Thyroid gland (tissue), 4 donors: ENCODE results near the gene PINK1. TPM values are rescaled to one million over a fixed set of nuclear protein-coding genes. Genes with fewer than 3 reads are reported as not detected.

Experiments
- DNase-seq, 2 donors: peaks; one replicate each; pipeline ENCODE4 v3.0.0-alpha.2; 2019
- H3K27ac ChIP-seq, 3 donors: fragments of 200-600 bp; sonication (generic); 1 replicate in 2 of 3; 2 replicates in 1 of 3; pipeline ENCODE4 v1.5.1; 2016 to 2019; ENCODE audit warnings: mild to moderate bottlenecking in 1 of 3, moderate library complexity in 1 of 3
- H3K27me3 ChIP-seq: fragments of 200-600 bp; sonication (generic); one replicate; pipeline ENCODE4 v1.5.1; 2019
- H3K36me3 ChIP-seq, 2 donors: fragments of 200-600 bp; sonication (generic); one replicate each; pipeline ENCODE4 v1.5.1; 2016 to 2019
- H3K4me1 ChIP-seq, 2 donors: fragments of 200-600 bp; sonication (generic); one replicate each; pipeline ENCODE4 v1.5.1; 2017 to 2019
- H3K4me3 ChIP-seq, 3 donors: fragments of 200-600 bp; sonication (generic); replicated peaks in 1 of 3; 1 replicate in 2 of 3; 2 replicates in 1 of 3; pipeline ENCODE4 v1.5.1; 2016; ENCODE audit warnings: mild to moderate bottlenecking in 1 of 3
- H3K9me3 ChIP-seq: fragments of 200-600 bp; sonication (generic); one replicate; pipeline ENCODE4 v1.5.1; 2017
- POLR2A ChIP-seq, 2 donors: fragments of 450-650 bp; IDR thresholded peaks; one replicate each; pipeline ENCODE4 v1.6.1; 2017; ENCODE audit warnings: antibody characterized with exemption in 2 of 2, mild to moderate bottlenecking in 2 of 2, moderate library complexity in 1 of 2
- WGBS, 2 donors: methylation state at CpG; one replicate each; pipeline ENCODE4 v1.1.5; 2017; 5-methylcytosine and 5-hydroxymethylcytosine counted together
- intact Hi-C: fragments of 100-400 bp; cut with DNase I; formaldehyde crosslinking; loops from one replicate; pipeline ENCODE4 v1.15.1; 2023
- total RNA-seq, 4 donors: library from RNA; depleted of rRNA; stranded (reverse); fragments of >200 nt; gene quantifications; one replicate each; pipeline ENCODE4 v1.2.3, GENCODE V29; 2016
- TF ChIP-seq, protein P1 (sequence below), 6 experiments: fragments of 200-600 bp in 3 of 6; fragments of 450-650 bp in 3 of 6; sonication (generic) in 3 of 6; IDR thresholded peaks; one replicate each; pipeline ENCODE4 v1.5.1; 2016 to 2019; ENCODE audit warnings: antibody characterized with exemption in 6 of 6, mild to moderate bottlenecking in 2 of 6, inconsistent platforms in 1 of 6, moderate library complexity in 1 of 6

Gene PINK1
- total RNA-seq, 4 donors from 2014 or later = 144 to 171 (median 151) TPM

DNA sequence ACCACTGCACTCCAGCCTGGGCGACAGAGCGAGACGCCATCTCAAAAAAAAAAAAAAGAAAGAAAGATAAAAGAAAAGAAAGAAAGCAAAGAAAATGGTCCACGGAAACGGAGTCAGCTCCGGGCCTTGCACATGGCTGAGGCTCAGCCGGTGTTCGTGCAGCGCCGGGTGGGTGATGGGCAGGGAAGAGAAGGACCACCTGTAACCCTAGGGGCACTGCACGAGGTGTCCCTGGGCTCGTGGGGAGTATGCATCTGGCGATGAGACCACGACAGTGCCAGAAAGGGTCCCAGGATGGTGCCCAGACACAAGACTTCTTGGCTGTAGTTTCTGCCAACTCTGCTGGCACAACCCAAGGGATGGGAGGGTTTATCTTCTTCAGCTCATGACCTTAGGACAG, 38.5 kb upstream of the PINK1 start:
- intact Hi-C loops = no loop called here
- H3K4me1 ChIP-seq = peaks cover 0 to 7% of the 10 kb centered on the region in 2 donors
- 87 to 93% methylated on average over 14 of the region's 14 CpGs for WGBS, 2 donors
- DNase-seq = no peak
- no peaks in the 10 kb centered on the region for H3K36me3 ChIP-seq
- H3K4me3 ChIP-seq = no peak overlapping the region
- H3K27me3 ChIP-seq = no peaks in the 10 kb centered on the region
- TF ChIP-seq, protein P1, sequence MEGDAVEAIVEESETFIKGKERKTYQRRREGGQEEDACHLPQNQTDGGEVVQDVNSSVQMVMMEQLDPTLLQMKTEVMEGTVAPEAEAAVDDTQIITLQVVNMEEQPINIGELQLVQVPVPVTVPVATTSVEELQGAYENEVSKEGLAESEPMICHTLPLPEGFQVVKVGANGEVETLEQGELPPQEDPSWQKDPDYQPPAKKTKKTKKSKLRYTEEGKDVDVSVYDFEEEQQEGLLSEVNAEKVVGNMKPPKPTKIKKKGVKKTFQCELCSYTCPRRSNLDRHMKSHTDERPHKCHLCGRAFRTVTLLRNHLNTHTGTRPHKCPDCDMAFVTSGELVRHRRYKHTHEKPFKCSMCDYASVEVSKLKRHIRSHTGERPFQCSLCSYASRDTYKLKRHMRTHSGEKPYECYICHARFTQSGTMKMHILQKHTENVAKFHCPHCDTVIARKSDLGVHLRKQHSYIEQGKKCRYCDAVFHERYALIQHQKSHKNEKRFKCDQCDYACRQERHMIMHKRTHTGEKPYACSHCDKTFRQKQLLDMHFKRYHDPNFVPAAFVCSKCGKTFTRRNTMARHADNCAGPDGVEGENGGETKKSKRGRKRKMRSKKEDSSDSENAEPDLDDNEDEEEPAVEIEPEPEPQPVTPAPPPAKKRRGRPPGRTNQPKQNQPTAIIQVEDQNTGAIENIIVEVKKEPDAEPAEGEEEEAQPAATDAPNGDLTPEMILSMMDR (IDR thresholded peaks at IDR 0.05) = no peak
- no peak for TF ChIP-seq POLR2A (IDR thresholded peaks at IDR 0.05)
- H3K9me3 ChIP-seq = no peaks in the 10 kb centered on the region
- H3K27ac ChIP-seq = no peak overlapping the region

DNA sequence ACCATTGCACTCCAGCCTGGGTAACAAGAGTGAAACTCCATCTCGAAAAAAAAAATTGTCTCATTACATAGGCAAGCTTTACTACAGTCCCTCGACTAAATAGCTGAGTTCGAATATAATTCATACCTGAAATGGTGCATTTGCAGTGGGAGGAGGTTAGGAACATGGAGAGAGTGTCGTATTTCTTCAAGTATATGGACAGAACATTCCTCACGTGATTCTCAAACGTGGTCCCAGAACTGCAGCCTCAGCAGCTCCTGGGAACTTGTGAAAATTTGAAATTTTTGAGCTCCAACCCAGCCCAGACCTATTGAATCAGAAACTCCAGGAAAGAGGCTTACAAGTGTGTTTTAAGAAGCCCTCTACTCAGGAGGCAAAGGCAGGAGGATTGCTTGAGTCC, 37.2 kb upstream of the PINK1 start:
- no peak overlapping the region for H3K27ac ChIP-seq
- no peaks in the 10 kb centered on the region for H3K36me3 ChIP-seq
- no peak for DNase-seq
- no peaks in the 10 kb centered on the region for H3K9me3 ChIP-seq
- H3K4me3 ChIP-seq = no peak overlapping the region
- H3K4me1 ChIP-seq = peaks cover 0 to 7% of the 10 kb centered on the region in 2 donors
- no peak for TF ChIP-seq POLR2A (IDR thresholded peaks at IDR 0.05)
- TF ChIP-seq, protein P1 (IDR thresholded peaks at IDR 0.05) = no peak
- WGBS, 2 donors = 47 to 48% methylated on average over 6 of the region's 6 CpGs
- intact Hi-C loops = no loop called here
- no peaks in the 10 kb centered on the region for H3K27me3 ChIP-seq

DNA sequence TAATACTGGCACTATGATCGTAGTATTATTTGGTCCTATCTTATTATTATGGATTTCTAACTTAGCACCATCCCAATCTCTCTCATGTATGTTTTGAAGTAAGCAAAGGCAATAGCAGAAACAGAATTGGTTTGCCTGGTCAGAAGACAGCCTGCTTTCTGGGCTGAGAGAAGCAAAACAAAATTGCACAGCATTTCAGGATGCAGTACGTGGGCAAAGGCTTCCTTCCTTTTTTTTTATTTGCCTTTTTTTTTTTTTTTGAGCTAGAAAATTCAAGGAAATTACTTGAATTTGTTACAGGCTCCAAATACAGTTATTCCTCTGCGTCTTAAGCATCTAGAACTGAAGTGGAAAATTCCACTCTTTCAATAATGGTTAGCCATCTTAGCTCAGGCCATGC, 35.6 kb upstream of the PINK1 start:
- H3K27ac ChIP-seq = no peak overlapping the region
- H3K4me3 ChIP-seq = no peak overlapping the region
- no peak for TF ChIP-seq POLR2A (IDR thresholded peaks at IDR 0.05)
- TF ChIP-seq, protein P1 (IDR thresholded peaks at IDR 0.05) = no peak
- DNase-seq = no peak
- WGBS, 2 donors = 70 to 84% methylated on average over 3 of the region's 3 CpGs
- intact Hi-C loops = no loop called here
- no peaks in the 10 kb centered on the region for H3K9me3 ChIP-seq
- peaks cover 0 to 7% of the 10 kb centered on the region in 2 donors for H3K4me1 ChIP-seq
- no peaks in the 10 kb centered on the region for H3K36me3 ChIP-seq
- no peaks in the 10 kb centered on the region for H3K27me3 ChIP-seq

DNA sequence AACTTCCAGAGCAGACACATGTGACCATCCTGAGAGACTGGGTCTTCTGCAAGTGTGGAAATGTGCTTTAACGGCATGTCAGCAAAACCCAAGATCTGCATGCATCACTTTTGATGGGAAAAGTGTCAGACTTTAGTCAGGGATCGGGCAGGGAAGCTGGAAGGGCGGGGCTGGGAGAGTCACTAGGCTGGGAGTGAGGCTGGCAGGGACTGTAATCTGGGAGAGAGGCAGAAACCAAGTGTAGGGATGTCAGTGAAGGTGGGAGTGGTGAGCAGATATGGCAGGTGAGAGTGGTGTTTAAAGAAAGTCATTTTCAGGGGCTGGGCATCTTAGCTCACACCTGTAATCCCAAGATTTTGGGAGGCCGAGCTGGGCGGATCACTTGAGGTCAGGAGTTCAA, 33.1 kb upstream of the PINK1 start:
- no peaks in the 10 kb centered on the region for H3K36me3 ChIP-seq
- peaks cover 0 to 7% of the 10 kb centered on the region in 2 donors for H3K4me1 ChIP-seq
- intact Hi-C loops = no loop called here
- H3K9me3 ChIP-seq = no peaks in the 10 kb centered on the region
- no peak overlapping the region for H3K4me3 ChIP-seq
- no peaks in the 10 kb centered on the region for H3K27me3 ChIP-seq
- DNase-seq = no peak
- TF ChIP-seq POLR2A (IDR thresholded peaks at IDR 0.05) = no peak
- TF ChIP-seq, protein P1 (IDR thresholded peaks at IDR 0.05) = no peak
- 86% methylated on average over 5 of the region's 5 CpGs for WGBS, 2 donors
- no peak overlapping the region for H3K27ac ChIP-seq

DNA sequence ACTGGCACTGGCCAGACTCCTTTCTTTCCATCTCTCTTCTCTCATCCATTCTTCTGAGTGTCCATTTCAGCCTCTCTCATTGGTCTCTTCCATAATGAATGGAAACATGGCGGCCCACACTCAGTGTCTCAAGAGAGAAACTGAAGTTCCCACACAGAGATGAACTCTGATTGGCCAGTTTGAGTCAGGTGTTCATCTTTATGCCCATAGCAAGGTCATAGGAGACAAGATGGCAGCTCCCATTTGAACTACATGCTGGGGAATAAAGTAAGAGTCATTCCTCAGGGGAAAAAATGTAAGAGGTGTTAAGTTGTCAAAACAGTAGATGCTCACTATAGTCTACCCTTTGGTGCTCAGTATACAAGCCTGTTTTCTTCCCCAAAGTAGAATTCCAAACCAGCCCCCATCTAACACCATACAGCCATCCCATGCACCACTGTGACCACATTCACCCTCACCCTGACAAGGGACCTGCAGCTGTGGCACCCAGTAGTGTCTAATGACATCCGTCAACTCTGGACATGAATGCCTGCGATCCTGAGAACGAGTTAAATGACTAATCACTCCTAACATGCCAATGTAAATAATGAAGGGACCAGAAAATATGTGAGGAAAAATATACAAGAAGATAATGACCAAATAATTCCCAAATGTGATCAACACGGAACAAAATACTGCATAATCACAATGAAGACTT, 32.0 kb upstream of the PINK1 start:
- H3K4me3 ChIP-seq = no peak overlapping the region
- no peak for TF ChIP-seq POLR2A (IDR thresholded peaks at IDR 0.05)
- TF ChIP-seq, protein P1 (IDR thresholded peaks at IDR 0.05) = no peak
- no peak for DNase-seq
- no peaks in the 10 kb centered on the region for H3K27me3 ChIP-seq
- peaks cover 0 to 7% of the 10 kb centered on the region in 2 donors for H3K4me1 ChIP-seq
- intact Hi-C loops = no loop called here
- WGBS, 2 donors = 64 to 70% methylated on average over 5 of the region's 5 CpGs
- H3K27ac ChIP-seq = no peak overlapping the region
- H3K36me3 ChIP-seq = no peaks in the 10 kb centered on the region
- H3K9me3 ChIP-seq = no peaks in the 10 kb centered on the region
